ENCODE results near the gene C1QTNF12.

C1QTNF12 gene

DNA sequence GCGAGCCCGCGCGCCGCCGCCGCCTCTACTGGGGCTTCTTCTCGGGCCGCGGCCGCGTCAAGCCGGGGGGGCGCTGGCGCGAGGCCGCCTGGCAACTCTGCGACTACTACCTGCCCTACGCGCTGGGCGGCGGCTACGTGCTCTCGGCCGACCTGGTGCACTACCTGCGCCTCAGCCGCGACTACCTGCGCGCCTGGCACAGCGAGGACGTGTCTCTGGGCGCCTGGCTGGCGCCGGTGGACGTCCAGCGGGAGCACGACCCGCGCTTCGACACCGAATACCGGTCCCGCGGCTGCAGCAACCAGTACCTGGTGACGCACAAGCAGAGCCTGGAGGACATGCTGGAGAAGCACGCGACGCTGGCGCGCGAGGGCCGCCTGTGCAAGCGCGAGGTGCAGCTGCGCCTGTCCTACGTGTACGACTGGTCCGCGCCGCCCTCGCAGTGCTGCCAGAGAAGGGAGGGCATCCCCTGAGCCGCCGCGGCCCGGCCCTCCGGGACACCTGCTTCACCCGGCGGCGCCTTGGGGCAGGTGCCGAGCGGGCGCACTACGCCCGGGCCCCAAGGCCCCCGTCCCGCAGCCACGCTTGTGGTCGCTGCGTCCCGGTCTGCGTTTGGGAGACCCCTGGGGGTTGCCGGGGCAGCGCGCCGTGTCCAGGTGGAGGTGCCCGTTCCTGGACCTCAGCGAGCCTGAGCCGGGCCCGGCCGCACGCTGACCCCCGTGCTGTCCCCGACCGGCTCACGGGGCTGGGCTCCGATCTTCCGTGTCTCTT lies 13.5 kb downstream of the C1QTNF12 start:
- TF ChIP-seq, protein P1, sequence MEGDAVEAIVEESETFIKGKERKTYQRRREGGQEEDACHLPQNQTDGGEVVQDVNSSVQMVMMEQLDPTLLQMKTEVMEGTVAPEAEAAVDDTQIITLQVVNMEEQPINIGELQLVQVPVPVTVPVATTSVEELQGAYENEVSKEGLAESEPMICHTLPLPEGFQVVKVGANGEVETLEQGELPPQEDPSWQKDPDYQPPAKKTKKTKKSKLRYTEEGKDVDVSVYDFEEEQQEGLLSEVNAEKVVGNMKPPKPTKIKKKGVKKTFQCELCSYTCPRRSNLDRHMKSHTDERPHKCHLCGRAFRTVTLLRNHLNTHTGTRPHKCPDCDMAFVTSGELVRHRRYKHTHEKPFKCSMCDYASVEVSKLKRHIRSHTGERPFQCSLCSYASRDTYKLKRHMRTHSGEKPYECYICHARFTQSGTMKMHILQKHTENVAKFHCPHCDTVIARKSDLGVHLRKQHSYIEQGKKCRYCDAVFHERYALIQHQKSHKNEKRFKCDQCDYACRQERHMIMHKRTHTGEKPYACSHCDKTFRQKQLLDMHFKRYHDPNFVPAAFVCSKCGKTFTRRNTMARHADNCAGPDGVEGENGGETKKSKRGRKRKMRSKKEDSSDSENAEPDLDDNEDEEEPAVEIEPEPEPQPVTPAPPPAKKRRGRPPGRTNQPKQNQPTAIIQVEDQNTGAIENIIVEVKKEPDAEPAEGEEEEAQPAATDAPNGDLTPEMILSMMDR (conservative IDR thresholded peaks at IDR 0.05): no peak
- peak; percentile 38; the same call in 1 of the 2 replicates for TF ChIP-seq ZFX (IDR thresholded peaks at IDR 0.05)
- peak overlapping the region; percentile 100 for H3K27ac ChIP-seq

DNA sequence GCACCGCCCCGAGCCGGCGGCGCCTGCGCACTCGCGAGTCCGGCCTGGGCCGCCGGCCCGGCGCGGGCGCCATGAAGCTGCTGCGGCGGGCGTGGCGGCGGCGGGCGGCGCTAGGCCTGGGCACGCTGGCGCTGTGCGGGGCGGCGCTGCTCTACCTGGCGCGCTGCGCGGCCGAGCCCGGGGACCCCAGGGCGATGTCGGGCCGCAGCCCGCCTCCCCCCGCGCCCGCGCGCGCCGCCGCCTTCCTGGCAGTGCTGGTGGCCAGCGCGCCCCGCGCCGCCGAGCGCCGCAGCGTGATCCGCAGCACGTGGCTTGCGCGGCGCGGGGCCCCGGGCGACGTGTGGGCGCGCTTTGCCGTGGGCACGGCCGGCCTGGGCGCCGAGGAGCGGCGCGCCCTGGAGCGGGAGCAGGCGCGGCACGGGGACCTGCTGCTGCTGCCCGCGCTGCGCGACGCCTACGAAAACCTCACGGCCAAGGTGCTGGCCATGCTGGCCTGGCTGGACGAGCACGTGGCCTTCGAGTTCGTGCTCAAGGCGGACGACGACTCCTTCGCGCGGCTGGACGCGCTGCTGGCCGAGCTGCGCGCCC lies 14.2 kb downstream of the C1QTNF12 start, which contains the start of gene B3GALT6:
TSS of gene B3GALT6 (plus strand) at position 30 of the 588 bp plus-strand sequence. CDS start at position 72, 42 bp downstream.
- TF ChIP-seq ZFX (IDR thresholded peaks at IDR 0.05): peak; percentile 55
- TF ChIP-seq, protein P1 (conservative IDR thresholded peaks at IDR 0.05): no peak
- H3K27ac ChIP-seq: peak within 1 kb of the TSS; percentile 100

DNA sequence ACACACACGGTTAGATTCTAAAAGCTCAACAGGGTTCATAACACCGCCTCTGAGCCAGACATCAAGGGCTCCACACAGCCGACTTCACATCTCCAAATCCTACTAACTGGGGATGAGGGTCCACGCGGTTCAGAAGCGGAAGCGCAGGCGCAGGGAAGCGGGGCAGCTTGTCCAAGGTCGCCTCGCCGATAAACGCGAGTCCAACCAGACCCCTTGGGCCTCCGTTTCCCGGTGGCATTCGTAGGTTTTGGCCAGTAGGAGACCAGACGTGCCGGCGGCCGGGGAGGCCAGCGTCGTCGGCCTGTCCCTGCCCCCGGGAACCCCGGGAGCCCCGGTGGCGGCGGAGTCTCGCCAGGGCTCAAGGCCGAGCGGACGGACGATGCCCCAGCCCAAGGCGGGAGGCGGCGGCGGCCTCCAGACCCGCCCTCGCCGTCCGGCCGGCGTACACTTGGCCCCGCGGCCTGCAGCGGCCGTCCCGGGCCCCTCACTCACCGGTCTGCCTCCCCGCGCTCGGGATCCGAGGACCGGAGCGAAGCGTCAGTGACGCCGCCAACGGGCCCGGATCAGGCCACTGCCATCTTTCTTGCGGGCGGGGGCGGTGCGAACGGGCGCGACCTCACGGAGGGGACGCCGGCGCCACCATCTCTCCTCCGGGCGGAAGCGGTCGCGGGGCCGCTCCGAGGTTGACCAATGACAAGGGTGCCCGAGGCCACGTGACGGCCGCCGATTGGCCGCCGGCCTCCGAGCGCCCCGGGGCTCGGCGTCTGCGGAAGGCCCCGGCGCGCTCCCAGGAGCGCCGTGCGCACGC lies 14.9 kb downstream of the C1QTNF12 start, which contains the start of gene SDF4:
TSS of gene SDF4 (minus strand) at position 602 of the 808 bp plus-strand sequence. CDS start 3,229 bp downstream, outside the sequence.
- peak within 1 kb of the TSS; percentile 100 for H3K27ac ChIP-seq
- peak; percentile 78; the same call in 1 of the 2 replicates for TF ChIP-seq ZFX (IDR thresholded peaks at IDR 0.05)
- TF ChIP-seq, protein P1 (conservative IDR thresholded peaks at IDR 0.05): no peak

DNA sequence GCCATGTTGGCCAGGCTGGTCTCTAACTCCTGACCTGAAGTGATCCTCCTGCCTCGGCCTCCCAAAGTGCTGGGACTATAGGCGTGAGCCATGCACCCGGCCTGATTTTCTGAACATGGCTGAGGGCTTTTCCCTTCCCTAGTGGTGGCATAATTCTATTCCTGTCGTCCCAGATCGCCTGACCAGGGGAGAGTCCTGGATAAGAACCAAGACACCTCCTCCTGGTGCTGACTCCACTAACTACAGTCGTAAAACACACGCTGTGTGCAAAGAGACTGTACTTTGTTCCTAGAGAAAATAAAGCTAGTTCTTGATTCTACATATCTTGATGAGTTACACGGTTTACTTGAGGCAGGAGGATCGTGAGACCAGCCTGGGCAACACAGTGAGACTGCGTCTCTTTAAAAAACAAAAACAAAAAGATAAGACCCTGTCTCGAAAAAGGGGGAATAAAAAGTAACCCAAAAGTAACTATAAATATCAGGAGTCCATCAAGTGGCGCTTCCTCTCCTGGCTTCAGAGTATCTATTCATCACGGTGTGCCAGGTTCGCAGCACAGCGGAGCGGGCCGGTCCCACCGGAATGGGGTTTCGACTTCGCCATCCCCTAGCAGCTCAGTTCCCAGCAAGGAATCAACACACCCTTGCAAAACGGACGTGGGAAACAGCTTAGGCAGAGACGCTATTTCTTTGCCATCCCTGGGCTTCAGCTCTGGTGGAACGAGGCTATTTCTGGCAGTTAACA lies 15.7 kb downstream of the C1QTNF12 start:
- H3K27ac ChIP-seq: peak overlapping the region; percentile 100
- TF ChIP-seq ZFX (IDR thresholded peaks at IDR 0.05): no peak
- TF ChIP-seq, protein P1 (conservative IDR thresholded peaks at IDR 0.05): no peak; the same call in 1 of the 2 replicates

DNA sequence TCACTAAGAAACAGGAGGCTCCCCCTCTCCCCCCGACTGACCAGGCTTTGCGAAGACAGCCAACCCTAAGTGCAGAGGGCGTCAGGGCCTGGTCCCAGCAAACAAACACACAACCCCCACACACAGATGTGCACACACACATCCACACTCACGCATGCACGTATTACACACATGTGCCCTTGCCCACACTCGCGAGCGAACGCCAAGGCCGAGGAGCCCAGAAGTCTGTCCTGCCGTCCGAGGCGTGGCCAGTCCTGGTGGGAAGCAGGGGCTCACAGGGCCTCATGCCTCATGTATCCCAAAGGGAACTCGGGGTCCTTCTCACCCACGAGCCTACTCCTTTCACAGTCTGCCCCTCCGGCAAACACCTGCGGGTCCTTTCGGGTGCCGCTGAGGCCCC lies 16.8 kb downstream of the C1QTNF12 start:
- peak overlapping the region; percentile 100 for H3K27ac ChIP-seq

DNA sequence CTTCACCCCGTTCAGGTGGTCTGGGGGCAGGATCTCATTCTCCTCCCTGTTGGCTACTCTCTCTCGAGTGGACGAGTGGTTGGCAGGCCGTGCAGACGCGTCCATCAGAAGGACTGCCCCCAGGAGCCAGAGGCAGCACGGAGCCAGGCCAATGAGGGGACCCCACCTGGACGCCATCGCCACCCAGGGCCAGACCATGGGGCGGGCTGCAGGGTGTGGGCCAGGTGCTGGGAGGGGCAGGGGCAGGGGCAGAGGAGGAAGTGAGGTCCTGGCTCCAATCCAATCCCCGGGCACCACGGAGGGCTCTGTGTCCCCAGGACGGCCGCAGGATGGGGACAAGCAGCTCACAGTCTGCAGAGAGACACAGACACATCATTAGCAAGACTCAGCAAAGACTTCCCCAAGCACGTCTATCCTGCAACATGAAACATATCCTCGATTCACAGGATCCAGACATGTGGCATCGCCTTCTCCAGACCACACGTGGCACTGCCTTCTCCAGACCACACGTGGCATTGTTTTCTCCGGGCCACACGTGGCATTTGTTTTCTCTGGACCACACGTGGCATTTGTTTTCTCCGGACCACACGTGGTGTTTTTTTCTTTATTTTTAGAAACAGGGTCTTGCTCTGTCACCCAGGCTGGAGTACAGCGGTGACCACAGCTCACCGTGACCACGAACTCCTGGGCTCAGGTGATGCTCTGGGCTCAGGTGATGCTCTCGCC lies 17.8 kb downstream of the C1QTNF12 start:
- no peak overlapping the region for H3K27ac ChIP-seq
- TF ChIP-seq, protein P1 (conservative IDR thresholded peaks at IDR 0.05): no peak
- TF ChIP-seq ZFX (IDR thresholded peaks at IDR 0.05): no peak

More for the DNA sequence above, 16.8 kb downstream of the C1QTNF12 start:
- TF ChIP-seq, protein P1 (conservative IDR thresholded peaks at IDR 0.05): no peak
- TF ChIP-seq ZFX (IDR thresholded peaks at IDR 0.05): no peak

Data from C4-2B (cell line).